ENCODE results near the gene RGS7. TPM values are rescaled to one million over a fixed set of nuclear protein-coding genes. Genes with fewer than 3 reads are reported as not detected.

The RGS7 gene
- total RNA-seq, 3 donors from 2014 or later (not counting 1 experiment from before 2014, with no cell fraction given) = not detected

- Mint-ChIP-seq H3K4me3 (no peak overlapping the region), H3K9me3 (peaks cover 11 to 13% of the 10 kb centered on the region in 2 donors), H3K27me3 (ENCODE audit: low read depth in 2 of 2) (no peaks in the 10 kb centered on the region), H3K4me1 (no peaks in the 10 kb centered on the region), H3K36me3 (peaks cover 7% of the 10 kb centered on the region), H3K27ac (no peak overlapping the region)
- Histone ChIP-seq H3K27me3 (ENCODE audit: control insufficient read depth, insufficient read depth, low read length) (no peaks in the 10 kb centered on the region), H3K9me3 (ENCODE audit: control insufficient read depth, insufficient read depth, low read length) (peaks cover 3% of the 10 kb centered on the region), H3K4me3 (ENCODE audit: low read length) (no peak overlapping the region), H3K27ac (ENCODE audit: low read length) (no peak overlapping the region), H3K4me1 (ENCODE audit: control insufficient read depth, insufficient read depth, low read length) (no peaks in the 10 kb centered on the region), H3K36me3 (ENCODE audit: control insufficient read depth, insufficient read depth, low read length) (no peaks in the 10 kb centered on the region)
- DNase-seq (no peak), ATAC-seq (no peak)
- WGBS (ENCODE audit: insufficient coverage) = 89% methylated on average over 11 of the region's 11 CpGs
- TF ChIP-seq, protein P1, sequence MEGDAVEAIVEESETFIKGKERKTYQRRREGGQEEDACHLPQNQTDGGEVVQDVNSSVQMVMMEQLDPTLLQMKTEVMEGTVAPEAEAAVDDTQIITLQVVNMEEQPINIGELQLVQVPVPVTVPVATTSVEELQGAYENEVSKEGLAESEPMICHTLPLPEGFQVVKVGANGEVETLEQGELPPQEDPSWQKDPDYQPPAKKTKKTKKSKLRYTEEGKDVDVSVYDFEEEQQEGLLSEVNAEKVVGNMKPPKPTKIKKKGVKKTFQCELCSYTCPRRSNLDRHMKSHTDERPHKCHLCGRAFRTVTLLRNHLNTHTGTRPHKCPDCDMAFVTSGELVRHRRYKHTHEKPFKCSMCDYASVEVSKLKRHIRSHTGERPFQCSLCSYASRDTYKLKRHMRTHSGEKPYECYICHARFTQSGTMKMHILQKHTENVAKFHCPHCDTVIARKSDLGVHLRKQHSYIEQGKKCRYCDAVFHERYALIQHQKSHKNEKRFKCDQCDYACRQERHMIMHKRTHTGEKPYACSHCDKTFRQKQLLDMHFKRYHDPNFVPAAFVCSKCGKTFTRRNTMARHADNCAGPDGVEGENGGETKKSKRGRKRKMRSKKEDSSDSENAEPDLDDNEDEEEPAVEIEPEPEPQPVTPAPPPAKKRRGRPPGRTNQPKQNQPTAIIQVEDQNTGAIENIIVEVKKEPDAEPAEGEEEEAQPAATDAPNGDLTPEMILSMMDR (IDR thresholded peaks at IDR 0.05) = no peak
- intact Hi-C loops (cut with micrococcal nuclease) = no loop called here
Observed at GRCh38 chr1:240936911-240937668, 419.9 kb downstream of the RGS7 start.

DNA sequence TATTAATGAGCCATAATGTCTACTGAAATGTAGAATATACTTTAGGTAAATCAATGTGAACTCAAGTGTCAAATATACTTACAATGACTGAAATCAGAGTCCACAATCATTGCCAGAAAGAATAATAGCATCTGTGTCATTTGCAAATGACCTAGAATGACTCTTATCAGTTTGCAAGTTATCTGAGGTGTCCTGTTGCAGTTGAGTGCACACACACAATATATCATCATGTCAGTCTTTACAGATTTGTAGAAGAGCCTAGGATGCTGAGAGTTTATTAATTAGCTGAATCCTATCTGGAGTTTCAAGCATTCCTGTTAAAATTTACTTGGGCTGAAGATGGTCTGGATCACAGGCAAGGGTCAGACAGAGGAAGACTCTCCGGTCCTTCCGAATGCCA, 421.1 kb downstream of the RGS7 start:
- H3K4me3 ChIP-seq (ENCODE audit: low read length) = no peak overlapping the region
- Mint-ChIP-seq H3K27me3 (ENCODE audit: low read depth in 2 of 2) (no peaks in the 10 kb centered on the region), H3K4me1 (no peaks in the 10 kb centered on the region), H3K36me3 (peaks cover 7% of the 10 kb centered on the region), H3K4me3 (no peak overlapping the region), H3K9me3 (peaks cover 11 to 13% of the 10 kb centered on the region in 2 donors), H3K27ac (no peak overlapping the region)
- peaks cover 3% of the 10 kb centered on the region for H3K9me3 ChIP-seq (ENCODE audit: control insufficient read depth, insufficient read depth, low read length)
- H3K27ac ChIP-seq (ENCODE audit: low read length) = no peak overlapping the region
- no peaks in the 10 kb centered on the region for H3K36me3 ChIP-seq (ENCODE audit: control insufficient read depth, insufficient read depth, low read length)
- TF ChIP-seq, protein P1 (IDR thresholded peaks at IDR 0.05) = no peak
- DNase-seq (no peak), ATAC-seq (no peak)
- no peaks in the 10 kb centered on the region for H3K4me1 ChIP-seq (ENCODE audit: control insufficient read depth, insufficient read depth, low read length)
- H3K27me3 ChIP-seq (ENCODE audit: control insufficient read depth, insufficient read depth, low read length) = no peaks in the 10 kb centered on the region
- intact Hi-C loops (cut with micrococcal nuclease) = no loop called here
- WGBS (ENCODE audit: insufficient coverage) = 100% methylated on average over 2 of the region's 2 CpGs

GRCh38 chr1:240931031-240931430, 426.0 kb downstream of the RGS7 start:
- Histone ChIP-seq H3K27ac (ENCODE audit: low read length) (no peak overlapping the region), H3K4me1 (ENCODE audit: control insufficient read depth, insufficient read depth, low read length) (no peaks in the 10 kb centered on the region), H3K9me3 (ENCODE audit: control insufficient read depth, insufficient read depth, low read length) (no peaks in the 10 kb centered on the region), H3K27me3 (ENCODE audit: control insufficient read depth, insufficient read depth, low read length) (no peaks in the 10 kb centered on the region), H3K4me3 (ENCODE audit: low read length) (no peak overlapping the region), H3K36me3 (ENCODE audit: control insufficient read depth, insufficient read depth, low read length) (no peaks in the 10 kb centered on the region)
- ATAC-seq = no peak
- WGBS (ENCODE audit: insufficient coverage) = 78% methylated on average over 1 of the region's 4 CpGs
- TF ChIP-seq, protein P1 (IDR thresholded peaks at IDR 0.05) = no peak
- Mint-ChIP-seq H3K36me3 (no peaks in the 10 kb centered on the region), H3K4me3 (no peak overlapping the region), H3K9me3 (peaks cover 5 to 6% of the 10 kb centered on the region in 2 donors), H3K27me3 (ENCODE audit: low read depth in 2 of 2) (no peaks in the 10 kb centered on the region), H3K4me1 (no peaks in the 10 kb centered on the region), H3K27ac (no peak overlapping the region)
- no peak for DNase-seq
- intact Hi-C loops (cut with micrococcal nuclease) = no loop called here

GRCh38 chr1:240928265-240928664, 428.7 kb downstream of the RGS7 start:
- Mint-ChIP-seq H3K9me3 (peaks cover 6 to 7% of the 10 kb centered on the region in 2 donors), H3K4me3 (no peak overlapping the region), H3K27me3 (ENCODE audit: low read depth in 2 of 2) (no peaks in the 10 kb centered on the region), H3K4me1 (no peaks in the 10 kb centered on the region), H3K36me3 (no peaks in the 10 kb centered on the region), H3K27ac (no peak overlapping the region)
- Histone ChIP-seq H3K9me3 (ENCODE audit: control insufficient read depth, insufficient read depth, low read length) (no peaks in the 10 kb centered on the region), H3K4me3 (ENCODE audit: low read length) (no peak overlapping the region), H3K4me1 (ENCODE audit: control insufficient read depth, insufficient read depth, low read length) (no peaks in the 10 kb centered on the region), H3K27me3 (ENCODE audit: control insufficient read depth, insufficient read depth, low read length) (no peaks in the 10 kb centered on the region), H3K27ac (ENCODE audit: low read length) (no peak overlapping the region), H3K36me3 (ENCODE audit: control insufficient read depth, insufficient read depth, low read length) (no peaks in the 10 kb centered on the region)
- ATAC-seq (no peak), DNase-seq (no peak)
- intact Hi-C loops (cut with micrococcal nuclease) = no loop called here
- 94% methylated on average over 4 of the region's 4 CpGs for WGBS (ENCODE audit: insufficient coverage)
- TF ChIP-seq, protein P1 (IDR thresholded peaks at IDR 0.05) = no peak

All from natural killer cell (primary cell).